Retina (tissue), 1 donor: Measurements from ENCODE around the gene TNFAIP8L1.
"Not testable (repeated sequence)": the region's sequence is repeated elsewhere in the genome, so short reads cannot be mapped to it uniquely, and the experiment has no call there.

Source experiments
- DNase-seq: peaks from one replicate; pipeline ENCODE4 v3.0.0-alpha.2; 2016

Gene TNFAIP8L1

DNA sequence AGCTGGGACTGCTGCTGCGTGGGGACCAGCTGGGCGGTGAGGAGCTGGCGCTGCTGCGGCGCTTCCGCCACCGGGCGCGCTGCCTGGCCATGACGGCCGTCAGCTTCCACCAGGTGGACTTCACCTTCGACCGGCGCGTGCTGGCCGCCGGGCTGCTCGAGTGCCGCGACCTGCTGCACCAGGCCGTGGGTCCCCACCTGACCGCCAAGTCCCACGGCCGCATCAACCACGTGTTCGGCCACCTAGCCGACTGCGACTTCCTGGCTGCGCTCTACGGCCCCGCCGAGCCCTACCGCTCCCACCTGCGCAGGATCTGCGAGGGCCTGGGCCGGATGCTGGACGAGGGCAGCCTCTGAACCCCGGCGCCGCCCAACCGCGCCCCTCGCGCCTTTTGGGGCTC is 12.8 kb downstream of the TNFAIP8L1 start:
- no peak for DNase-seq

DNA sequence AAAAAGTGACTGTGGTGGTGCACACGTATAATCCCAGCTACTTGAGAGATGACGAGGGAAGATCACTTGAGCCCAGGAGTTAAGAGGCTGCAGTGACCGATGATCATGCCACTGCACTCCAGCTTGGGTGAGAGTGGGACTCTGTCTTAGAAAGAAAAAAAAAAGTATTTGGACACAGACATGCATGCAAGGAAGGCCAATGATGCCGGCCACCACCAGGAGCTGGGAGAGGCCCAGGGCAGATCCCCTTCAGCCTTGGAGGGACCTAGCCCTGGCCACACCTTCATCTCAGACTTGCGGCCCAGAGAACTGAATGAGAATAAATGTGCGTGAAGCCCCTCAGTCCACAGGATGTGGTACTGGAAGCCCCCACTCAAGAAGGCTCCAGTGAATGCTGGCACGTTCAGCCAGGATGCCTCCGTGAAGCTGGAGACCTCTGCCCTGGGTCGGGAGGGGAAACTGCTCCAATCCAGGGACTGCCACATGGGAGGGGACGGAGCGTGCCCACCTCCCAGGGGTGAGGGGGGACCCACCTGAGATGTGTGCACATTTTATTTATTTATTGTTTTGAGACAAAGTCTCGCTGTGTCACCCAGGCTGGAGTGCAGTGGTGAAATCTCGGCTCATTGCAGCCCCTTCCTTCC is 14.6 kb downstream of the TNFAIP8L1 start:
- no peak for DNase-seq

DNA sequence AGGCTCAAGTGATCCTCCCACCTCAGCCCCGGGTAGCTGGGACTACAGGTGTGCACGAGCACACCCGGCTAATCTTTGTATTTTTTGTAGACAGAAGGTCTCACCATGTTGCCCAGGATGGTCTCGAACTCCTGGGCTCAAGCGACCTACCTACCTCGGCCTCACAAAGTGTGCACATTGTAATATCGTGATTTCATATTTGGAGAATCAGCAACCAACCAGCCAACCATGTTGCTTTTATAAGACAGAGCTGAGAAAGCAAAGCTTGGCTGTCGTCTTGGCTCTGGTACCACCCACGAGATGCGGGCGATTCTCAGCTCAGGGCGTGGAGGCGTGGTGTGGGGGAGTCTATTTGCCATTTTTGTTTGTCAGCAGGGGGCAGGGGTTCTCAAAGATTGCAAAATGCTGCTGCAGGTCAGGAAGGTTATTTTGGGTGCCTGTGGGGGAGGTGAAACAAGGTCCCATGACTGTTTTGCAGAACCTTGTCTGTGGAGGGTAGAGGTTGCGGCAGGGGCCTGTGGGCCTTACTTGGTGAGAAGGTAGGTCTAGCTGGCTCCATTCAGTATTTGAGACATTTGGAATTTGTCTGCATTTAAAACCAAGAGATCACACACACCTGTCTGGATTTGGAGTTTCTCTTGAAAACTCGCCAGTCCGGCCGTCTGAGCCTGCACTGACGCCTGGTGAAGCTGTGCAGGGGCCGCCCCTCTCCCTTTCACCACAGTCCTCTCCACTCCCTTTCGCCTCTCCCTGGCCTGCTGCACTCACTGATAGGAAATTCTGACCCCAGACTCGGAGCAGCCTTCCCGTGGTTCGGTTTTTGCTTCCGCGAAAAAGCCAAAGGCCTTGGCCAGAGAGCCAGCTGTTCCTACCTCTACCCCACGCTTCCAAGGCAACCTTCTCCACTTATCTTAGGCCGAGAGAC is 15.4 kb downstream of the TNFAIP8L1 start:
- DNase-seq, result no peak

DNA sequence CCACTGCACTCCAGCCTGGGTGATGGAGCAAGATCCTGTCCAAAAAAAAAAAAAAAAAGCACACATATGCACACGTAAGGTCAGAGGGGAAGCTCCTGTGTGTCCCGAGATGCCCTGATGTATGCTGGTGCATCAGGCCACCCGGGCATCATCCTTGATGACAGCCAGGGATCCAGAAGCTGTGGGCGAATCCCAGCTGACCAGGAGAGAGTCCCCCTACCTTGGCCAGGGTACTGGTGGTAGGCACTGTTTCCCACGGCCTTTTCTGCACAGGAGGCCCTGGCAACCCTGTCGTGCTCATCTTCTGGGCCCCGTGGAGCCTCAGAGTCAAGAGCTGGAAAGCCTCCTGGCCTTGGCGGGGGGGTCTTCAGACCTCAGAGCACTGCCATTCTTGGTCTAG is 16.8 kb downstream of the TNFAIP8L1 start:
- DNase-seq, result no peak

DNA sequence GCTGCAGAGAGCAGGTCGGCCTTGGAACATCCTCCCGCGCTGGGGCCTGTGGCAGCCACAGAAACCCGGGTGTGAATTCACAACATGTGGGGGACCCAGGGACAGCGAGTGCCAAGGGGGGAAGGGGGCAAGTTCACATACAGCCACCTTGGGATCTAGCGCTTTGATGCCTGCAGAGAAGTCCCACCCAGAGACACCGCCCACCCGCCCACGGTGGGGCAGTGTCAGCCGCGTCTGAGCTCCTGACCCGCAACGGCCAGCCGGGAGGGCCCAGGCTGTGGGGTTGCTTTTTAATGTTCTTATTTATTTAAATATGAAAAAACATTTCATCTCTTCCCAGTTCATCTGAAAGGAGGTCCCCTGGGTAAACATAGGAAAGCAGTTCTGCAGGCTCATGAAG is 17.9 kb downstream of the TNFAIP8L1 start:
- DNase-seq, result no peak

GRCh38 chr19:4657835-4658234 is 18.5 kb downstream of the TNFAIP8L1 start:
- DNase-seq, result no peak

- no peak for DNase-seq
These were observed 21.0 kb downstream of the TNFAIP8L1 start for GRCh38 chr19:4660181-4660791.

DNA sequence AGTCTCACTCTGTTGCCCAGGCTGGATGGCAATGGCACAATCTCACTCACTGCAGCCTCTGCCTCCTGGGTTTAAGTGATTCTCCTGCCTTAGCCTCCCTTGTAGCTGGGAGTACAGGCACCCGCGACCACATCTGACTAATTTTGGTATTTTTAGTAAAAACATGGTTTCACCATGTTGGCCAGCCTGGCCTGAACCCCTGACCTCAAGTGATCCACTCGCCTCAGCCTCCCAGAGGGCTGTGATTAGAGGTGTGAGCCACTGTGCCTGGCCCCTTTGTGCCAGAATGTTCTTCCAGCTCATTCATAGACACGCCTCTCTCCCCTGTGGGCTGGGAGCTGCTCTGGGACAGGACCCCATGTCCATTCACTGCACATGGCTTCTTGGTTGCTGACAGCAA is 21.7 kb downstream of the TNFAIP8L1 start:
- DNase-seq, result no peak

DNA sequence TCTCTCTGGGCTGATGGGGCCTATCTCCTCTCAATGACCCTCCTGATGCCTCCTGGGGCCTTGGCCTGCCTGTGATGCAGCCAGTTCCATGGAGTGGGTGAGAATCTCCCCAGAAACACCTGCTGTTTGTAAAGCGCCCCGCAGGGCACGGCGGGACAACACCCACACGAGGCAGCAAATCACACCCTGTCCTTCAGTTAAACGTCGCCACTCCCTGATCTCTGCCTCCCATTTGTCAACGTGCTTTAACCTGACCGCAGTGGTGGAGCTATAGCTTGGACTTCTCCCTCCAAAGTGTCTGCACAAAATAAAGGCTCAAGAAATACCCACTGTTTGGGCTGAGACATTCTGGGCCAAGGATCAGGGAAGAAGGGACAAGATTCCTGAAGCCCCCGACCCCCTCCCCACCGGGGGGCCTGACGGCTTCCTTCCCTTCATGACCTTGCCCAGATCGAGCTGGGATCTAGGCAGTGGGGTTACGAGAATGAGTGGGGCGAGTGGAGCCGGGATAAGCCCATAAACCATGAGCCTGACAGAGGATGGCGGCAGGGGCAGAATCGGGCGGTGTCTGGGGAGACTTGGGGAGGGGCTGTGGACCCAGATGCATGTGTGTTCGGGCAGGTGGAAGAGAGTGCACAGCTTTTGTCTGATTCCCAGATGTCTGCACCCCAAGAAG is 22.8 kb downstream of the TNFAIP8L1 start:
- no peak for DNase-seq

DNA sequence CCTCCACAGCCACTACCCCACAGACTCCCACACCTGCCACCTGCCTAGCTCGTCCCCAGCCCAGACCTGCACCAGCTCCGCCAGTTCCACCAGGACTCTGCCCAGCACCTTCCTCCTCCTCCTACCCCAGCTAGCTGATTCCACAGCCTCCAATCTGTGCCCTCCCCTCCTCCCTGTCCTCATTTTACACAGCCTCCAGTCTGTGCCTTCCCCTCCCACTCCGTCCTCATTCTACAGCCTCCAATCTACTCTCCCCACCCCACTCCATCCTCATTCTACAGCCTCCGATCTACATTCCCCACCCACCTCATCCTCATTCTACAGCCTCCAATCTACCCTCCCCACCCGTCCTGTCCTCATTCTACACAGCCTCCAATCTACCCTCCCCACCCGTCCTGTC is 23.5 kb downstream of the TNFAIP8L1 start:
- DNase-seq, result no peak

GRCh38 chr19:4664642-4665041 is 25.3 kb downstream of the TNFAIP8L1 start:
- no peak for DNase-seq

DNA sequence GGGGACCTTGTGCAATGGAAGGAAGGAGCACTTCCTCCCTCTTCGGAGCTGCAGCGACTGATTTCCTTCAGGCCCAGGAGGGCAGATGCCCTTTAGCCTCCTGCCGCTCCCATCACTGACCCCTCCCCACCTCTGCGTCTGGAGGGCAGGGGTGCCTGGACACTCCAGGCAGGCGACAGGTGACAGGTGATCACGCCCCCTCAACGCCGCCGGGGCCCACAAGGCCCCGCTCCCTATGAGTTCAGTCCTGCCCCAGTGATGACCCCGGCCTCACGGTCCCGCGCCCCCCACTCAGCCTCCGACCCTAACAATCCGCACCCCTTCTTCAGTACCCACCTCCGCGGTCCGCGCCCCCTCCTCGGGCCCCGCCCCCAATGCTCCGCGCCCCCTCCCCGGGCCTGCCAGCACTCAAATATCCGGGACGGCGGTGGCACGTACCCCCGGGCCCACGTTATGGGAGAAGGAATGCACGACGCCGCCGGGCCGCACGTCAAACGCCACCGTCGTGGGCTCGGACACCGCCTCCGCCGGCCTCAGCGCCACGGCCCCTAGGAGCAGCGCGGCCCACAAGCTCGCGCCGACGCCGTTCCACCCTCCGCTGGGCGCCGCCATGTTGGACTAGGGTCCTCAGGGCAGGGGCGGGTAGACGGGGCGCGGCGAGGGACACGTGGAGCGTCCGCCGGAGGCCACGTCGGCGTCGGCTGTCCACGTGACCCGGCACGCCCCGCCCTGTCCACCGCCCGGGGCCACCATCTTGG is 30.6 kb downstream of the TNFAIP8L1 start, which contains the start of gene MYDGF:
Gene MYDGF (minus strand): TSS at position 620 of the 758 bp plus-strand sequence. CDS start 8 bp downstream, at position 612.
- DNase-seq, result peak; percentile 81

DNA sequence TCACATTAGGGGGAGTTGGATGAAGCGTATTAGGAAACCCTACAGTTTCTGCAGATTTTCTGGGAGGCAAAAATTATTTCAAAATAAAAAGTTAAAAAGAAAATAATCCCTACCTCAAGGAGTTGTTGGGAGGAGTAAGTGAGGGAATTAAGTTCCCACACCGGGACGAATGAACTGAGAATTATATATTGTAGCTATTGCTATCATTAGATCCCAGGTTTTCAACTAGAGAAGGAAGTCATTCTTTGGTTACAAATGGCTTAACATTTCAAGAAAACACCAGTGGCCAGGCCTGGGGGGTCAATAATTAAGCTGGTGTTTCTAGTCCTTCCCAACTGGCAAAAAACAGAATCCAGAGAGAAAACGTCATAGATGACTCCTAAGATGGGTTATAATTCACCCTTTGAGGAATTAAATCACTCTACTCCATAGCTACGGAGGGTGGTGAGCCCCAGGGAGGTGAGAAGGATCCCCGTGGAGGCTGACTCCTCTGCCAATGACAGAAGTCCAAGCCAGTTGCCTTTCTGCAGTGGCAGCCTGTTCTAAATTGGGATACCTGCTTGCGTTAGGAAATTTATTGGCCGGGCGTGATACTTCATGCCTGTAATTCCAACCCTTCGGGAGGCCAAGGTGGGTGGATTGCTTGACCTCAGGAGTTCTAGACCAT is 32.0 kb downstream of the TNFAIP8L1 start:
- DNase-seq, result no peak

DNA sequence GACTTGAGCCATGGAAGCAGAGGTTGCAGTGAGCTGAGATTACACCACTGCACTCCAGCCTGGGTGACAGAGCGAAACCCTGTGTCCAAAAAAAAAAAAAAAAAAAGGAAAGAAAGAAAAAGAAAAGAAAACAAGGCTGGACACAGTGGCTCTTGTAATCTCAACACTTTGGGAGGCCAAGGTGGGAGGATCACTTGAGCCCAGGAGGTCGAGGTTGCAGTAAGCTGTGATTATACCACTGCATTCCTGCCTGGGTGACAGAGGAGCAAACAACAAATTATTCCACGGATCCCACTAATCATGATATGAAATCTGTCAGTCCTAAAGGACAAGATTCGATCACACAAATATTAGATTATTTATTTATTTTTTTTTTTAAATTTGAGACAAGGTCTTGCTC is 33.9 kb downstream of the TNFAIP8L1 start:
- DNase-seq, result no peak

DNA sequence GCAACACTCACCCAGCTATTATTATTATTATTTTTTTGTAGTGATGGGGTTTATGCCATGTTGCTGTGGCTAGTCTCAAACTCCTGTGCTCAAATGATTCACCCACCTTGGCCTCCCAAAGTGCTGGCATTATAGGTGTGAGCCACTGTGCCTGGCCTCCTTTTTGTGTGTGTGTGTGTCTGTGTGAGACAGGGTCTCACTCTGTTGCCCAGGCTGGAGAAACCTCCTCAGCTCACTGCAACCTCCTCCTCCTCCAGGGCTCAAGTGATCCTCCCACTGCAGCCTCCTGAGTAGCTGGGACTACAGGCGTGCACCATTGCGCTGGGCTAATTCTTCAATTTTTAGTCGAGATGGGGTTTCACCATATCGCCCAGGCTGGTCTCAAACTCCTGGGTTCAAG is 34.4 kb downstream of the TNFAIP8L1 start:
- no peak for DNase-seq

DNA sequence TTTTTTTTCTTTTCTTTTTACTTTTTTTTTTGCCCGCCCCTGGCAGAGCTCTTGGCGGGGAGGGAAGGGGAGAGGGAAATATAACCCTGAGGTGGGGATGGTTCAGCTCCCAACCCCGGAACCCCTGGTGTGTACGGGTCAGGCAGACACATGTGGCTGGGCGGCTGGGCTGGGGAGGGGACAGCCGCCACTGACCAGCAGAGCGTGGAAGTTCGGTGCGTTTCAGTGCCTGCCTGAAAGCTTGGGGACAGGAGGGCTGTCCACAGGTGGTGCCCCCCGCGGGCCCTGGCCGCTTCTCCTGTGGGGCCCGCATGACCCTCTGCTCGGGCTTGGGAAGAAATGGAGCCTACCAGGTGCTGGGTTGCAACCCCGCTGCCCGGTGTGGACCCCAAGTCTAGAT is 36.0 kb downstream of the TNFAIP8L1 start:
- DNase-seq, result no peak

GRCh38 chr19:4676955-4677731 is 37.8 kb downstream of the TNFAIP8L1 start:
- DNase-seq, result no peak

DNA sequence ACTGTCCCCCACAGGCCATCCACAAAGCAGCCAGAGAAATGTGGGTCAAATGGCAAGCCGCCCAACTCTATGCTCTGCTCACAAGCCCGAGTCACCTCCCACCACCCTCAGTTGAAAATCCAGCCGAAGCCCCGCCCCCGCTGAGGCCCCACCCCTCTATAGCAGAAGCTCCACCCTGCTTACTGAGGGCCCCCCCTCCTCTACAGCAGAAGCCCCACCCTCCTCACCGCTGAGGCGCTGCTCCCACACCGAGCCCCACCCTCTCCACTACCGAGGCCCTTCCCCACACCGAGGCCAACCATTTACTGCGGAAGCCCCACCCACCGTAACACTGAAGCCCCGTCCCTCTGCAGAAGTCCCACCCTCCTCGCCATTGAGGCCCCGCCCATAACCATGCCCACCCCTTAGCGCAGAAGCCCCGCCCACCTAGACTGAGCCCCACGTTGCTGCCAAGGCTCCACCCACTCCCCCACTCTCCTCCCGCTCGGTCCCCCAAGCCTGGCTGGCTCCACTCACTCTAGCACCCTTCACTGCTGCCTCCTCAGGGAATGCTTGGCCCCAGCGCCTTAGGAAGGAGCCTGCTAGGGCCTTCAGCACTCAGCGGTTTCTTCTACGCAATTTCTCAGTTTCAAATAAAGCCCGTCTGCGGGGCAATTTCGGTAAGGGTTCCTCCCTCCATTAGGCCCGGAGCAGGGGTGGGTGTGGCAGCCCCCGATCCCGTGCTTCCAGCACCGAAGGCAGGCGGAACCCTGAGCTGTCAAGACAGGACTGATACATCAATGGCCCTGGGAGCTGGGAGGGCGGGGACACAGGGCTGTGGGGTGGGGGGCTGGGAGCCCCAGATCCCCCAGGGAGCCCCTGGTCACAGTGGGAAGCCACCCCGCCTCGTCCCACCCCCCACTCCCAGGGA is 39.8 kb downstream of the TNFAIP8L1 start:
- DNase-seq, result no peak

- DNase-seq, result not testable (repeated sequence)
These were observed 40.7 kb downstream of the TNFAIP8L1 start for GRCh38 chr19:4680021-4680420.
